DOHH2 (cell line): Measurements from ENCODE around the gene ZNF697.

Source experiments
- H3F3A ChIP-seq: fragments of 200-600 bp; sonication (generic), shearing (Covaris generic); 2 replicates; pipeline ENCODE4 v1.6.0; 2016; ENCODE audit warnings: antibody characterized with exemption, mild to moderate bottlenecking; ENCODE audit not compliant: control insufficient read depth, insufficient read depth
- H3K27ac ChIP-seq: fragments of 200-600 bp; sonication (generic); 2 replicates; pipeline ENCODE4 v1.5.1; 2014; ENCODE audit warnings: low read depth, mild to moderate bottlenecking, low read length, moderate library complexity
- H3K27me3 ChIP-seq: fragments of 200-600 bp; sonication (generic); 2 replicates; pipeline ENCODE4 v1.6.1; 2014; ENCODE audit warnings: mild to moderate bottlenecking, low read length, mixed read lengths; ENCODE audit not compliant: control insufficient read depth
- H3K36me3 ChIP-seq: fragments of 200-600 bp; sonication (generic); 2 replicates; pipeline ENCODE4 v1.6.1; 2014; ENCODE audit warnings: mild to moderate bottlenecking, low read length, moderate library complexity, mixed read lengths; ENCODE audit not compliant: control insufficient read depth
- H3K4me1 ChIP-seq: fragments of 200-600 bp; sonication (generic); 2 replicates; pipeline ENCODE4 v1.6.1; 2014; ENCODE audit warnings: mild to moderate bottlenecking, low read length, mixed read lengths; ENCODE audit not compliant: control insufficient read depth
- H3K4me2 ChIP-seq: fragments of 200-600 bp; sonication (generic); 2 replicates; pipeline ENCODE4 v1.6.0; 2014; ENCODE audit warnings: mild to moderate bottlenecking, low read length, moderate library complexity
- H3K4me3 ChIP-seq: fragments of 200-600 bp; sonication (generic); 2 replicates; pipeline ENCODE4 v1.5.1; 2014; ENCODE audit warnings: mild to moderate bottlenecking, low read length, mixed read lengths
- H3K79me2 ChIP-seq: fragments of 200-600 bp; sonication (generic); 2 replicates; pipeline ENCODE4 v1.6.1; 2014; ENCODE audit warnings: mild to moderate bottlenecking, low read length, mixed read lengths; ENCODE audit not compliant: control insufficient read depth
- H3K9me2 ChIP-seq: fragments of 200-600 bp; sonication (generic); replicated peaks from 2 replicates; pipeline ENCODE4 v1.6.1; 2014; ENCODE audit warnings: mild to moderate bottlenecking, low read length, mixed read lengths; ENCODE audit not compliant: control insufficient read depth
- H3K9me3 ChIP-seq: fragments of 200-600 bp; sonication (generic); 2 replicates; pipeline ENCODE4 v1.6.1; 2014; ENCODE audit warnings: antibody characterized with exemption, low read length, mixed read lengths; ENCODE audit not compliant: control insufficient read depth, insufficient read depth
- H4K20me1 ChIP-seq: fragments of 200-600 bp; sonication (generic); 2 replicates; pipeline ENCODE4 v1.6.0; 2014; ENCODE audit warnings: low read depth, mild to moderate bottlenecking, antibody characterized with exemption, low read length, moderate library complexity; ENCODE audit not compliant: control insufficient read depth, insufficient read depth
- EZH2phosphoT487 ChIP-seq: fragments of 200-600 bp; sonication (generic); IDR thresholded peaks from 2 replicates; pipeline ENCODE4 v1.6.1; 2017; ENCODE audit warnings: borderline replicate concordance, mild to moderate bottlenecking, antibody characterized with exemption, low read length, moderate library complexity, mixed read lengths
- TF ChIP-seq, protein P1 (sequence below): fragments of 200-600 bp; sonication (generic); IDR thresholded peaks from one replicate; pipeline ENCODE4 v1.5.1; 2014; ENCODE audit warnings: antibody characterized with exemption, mild to moderate bottlenecking, low read depth, low read length; ENCODE audit not compliant: poor library complexity, severe bottlenecking

The ZNF697 gene

DNA sequence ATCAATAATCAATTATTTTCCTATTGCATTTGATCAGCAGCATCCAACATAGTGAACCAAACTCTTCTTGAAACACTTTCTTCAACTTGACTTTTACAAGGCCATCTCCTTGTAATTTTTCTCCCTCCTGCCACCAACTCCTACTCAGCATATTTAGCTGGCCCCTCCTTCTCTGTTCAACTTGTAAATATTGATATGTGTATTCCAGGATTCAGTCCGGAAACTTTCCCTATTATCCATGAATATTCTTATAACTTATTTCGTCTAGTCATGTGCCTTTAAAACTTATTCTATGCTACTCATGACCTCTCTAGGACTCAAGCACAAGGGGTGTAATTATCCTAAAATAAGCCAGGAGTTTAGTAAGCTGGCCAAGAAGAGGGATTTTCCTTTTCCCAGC lies 52.9 kb downstream of the ZNF697 start:
- no peaks in the 10 kb centered on the region for H3K9me3 ChIP-seq
- no peaks in the 10 kb centered on the region for H3K9me2 ChIP-seq
- H3F3A ChIP-seq: no peaks in the 10 kb centered on the region
- H3K4me1 ChIP-seq: no peaks in the 10 kb centered on the region
- H3K36me3 ChIP-seq: no peaks in the 10 kb centered on the region
- no peak for TF ChIP-seq EZH2phosphoT487
- TF ChIP-seq, protein P1, sequence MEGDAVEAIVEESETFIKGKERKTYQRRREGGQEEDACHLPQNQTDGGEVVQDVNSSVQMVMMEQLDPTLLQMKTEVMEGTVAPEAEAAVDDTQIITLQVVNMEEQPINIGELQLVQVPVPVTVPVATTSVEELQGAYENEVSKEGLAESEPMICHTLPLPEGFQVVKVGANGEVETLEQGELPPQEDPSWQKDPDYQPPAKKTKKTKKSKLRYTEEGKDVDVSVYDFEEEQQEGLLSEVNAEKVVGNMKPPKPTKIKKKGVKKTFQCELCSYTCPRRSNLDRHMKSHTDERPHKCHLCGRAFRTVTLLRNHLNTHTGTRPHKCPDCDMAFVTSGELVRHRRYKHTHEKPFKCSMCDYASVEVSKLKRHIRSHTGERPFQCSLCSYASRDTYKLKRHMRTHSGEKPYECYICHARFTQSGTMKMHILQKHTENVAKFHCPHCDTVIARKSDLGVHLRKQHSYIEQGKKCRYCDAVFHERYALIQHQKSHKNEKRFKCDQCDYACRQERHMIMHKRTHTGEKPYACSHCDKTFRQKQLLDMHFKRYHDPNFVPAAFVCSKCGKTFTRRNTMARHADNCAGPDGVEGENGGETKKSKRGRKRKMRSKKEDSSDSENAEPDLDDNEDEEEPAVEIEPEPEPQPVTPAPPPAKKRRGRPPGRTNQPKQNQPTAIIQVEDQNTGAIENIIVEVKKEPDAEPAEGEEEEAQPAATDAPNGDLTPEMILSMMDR: no peak
- H3K27me3 ChIP-seq: no peaks in the 10 kb centered on the region
- no peaks in the 10 kb centered on the region for H4K20me1 ChIP-seq
- no peak overlapping the region for H3K4me2 ChIP-seq
- H3K27ac ChIP-seq: no peak overlapping the region
- no peaks in the 10 kb centered on the region for H3K79me2 ChIP-seq
- no peak overlapping the region for H3K4me3 ChIP-seq

DNA sequence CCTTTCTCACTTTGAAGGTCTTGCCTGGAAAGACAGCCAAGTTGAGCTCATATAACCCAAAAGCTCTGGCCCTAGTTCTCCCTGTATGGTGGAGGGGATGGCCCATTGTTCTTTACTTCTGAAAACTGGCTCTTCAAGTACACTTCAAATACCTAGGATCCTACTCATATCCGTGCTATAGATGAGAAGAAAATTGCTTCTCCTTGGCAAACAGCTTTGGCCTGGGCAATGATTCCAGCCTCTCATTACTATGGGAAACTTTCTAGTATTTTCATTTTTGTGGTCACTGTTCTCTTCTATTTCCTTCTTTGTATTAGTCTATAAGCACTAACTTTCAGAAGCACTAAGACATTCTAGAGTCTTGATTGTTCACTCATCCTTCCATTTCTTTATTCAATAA lies 53.7 kb downstream of the ZNF697 start:
- Histone ChIP-seq H3K9me2 (no peaks in the 10 kb centered on the region), H3K79me2 (no peaks in the 10 kb centered on the region), H3K27ac (no peak overlapping the region), H3F3A (no peaks in the 10 kb centered on the region), H4K20me1 (no peaks in the 10 kb centered on the region), H3K9me3 (no peaks in the 10 kb centered on the region), H3K4me1 (no peaks in the 10 kb centered on the region), H3K4me2 (no peak overlapping the region), H3K4me3 (no peak overlapping the region), H3K36me3 (no peaks in the 10 kb centered on the region), H3K27me3 (no peaks in the 10 kb centered on the region)
- no peak for TF ChIP-seq EZH2phosphoT487
- TF ChIP-seq, protein P1: no peak

DNA sequence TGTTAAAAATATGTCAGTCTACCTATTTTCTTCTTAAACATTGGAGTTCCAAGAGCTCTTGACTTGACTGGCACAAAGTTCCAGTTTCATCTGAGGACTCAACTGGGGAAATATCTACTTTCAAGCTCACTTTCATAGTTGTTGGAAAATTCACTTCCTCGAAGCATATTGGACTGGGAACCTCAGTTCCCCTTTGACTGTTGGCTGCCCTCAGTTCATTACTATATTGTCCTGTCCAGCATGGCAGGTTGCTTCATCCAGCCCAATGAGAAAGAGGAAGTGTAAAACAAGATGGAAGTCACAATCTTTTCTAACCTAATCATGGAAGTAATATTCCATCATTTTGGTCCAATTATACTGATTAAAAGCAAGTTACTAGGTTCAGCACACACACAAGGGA lies 54.3 kb downstream of the ZNF697 start:
- H3K79me2 ChIP-seq: no peaks in the 10 kb centered on the region
- H3K9me3 ChIP-seq: no peaks in the 10 kb centered on the region
- H3K27ac ChIP-seq: no peak overlapping the region
- H3K4me2 ChIP-seq: no peak overlapping the region
- no peaks in the 10 kb centered on the region for H3K9me2 ChIP-seq
- no peaks in the 10 kb centered on the region for H3K27me3 ChIP-seq
- TF ChIP-seq EZH2phosphoT487: no peak
- TF ChIP-seq, protein P1: no peak
- no peaks in the 10 kb centered on the region for H3F3A ChIP-seq
- H3K4me3 ChIP-seq: no peak overlapping the region
- no peaks in the 10 kb centered on the region for H4K20me1 ChIP-seq
- no peaks in the 10 kb centered on the region for H3K4me1 ChIP-seq
- H3K36me3 ChIP-seq: no peaks in the 10 kb centered on the region

DNA sequence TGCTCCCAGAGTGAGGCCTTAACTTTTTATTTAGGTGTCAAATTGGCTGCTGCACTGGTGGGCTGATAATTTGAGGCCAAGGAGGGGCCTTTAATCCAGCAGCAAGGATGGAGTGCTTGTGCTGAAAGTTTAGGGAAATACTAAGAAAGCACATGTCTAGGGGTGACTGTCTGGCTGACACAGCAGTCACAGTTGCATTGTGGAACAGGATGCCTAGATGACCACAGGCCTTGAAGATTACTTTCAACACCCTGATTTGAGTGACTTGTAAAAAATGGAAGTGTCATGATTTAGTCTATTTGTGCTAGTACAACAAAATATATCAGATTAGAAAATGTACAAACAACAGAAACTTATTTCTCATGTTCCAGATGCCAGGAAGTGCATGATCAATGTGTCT lies 57.7 kb downstream of the ZNF697 start:
- H4K20me1 ChIP-seq: no peaks in the 10 kb centered on the region
- no peaks in the 10 kb centered on the region for H3K36me3 ChIP-seq
- no peaks in the 10 kb centered on the region for H3K9me2 ChIP-seq
- no peak overlapping the region for H3K4me3 ChIP-seq
- no peaks in the 10 kb centered on the region for H3K4me1 ChIP-seq
- H3K27me3 ChIP-seq: no peaks in the 10 kb centered on the region
- H3F3A ChIP-seq: no peaks in the 10 kb centered on the region
- H3K79me2 ChIP-seq: no peaks in the 10 kb centered on the region
- H3K27ac ChIP-seq: no peak overlapping the region
- no peaks in the 10 kb centered on the region for H3K9me3 ChIP-seq
- TF ChIP-seq, protein P1: no peak
- TF ChIP-seq EZH2phosphoT487: no peak
- H3K4me2 ChIP-seq: no peak overlapping the region
